ENCODE measurements around the gene ATP6V0B. TPM values are rescaled to one million over a fixed set of nuclear protein-coding genes. Genes with fewer than 3 reads are reported as not detected.

Gene ATP6V0B
- total RNA-seq, 4 donors from 2014 or later: 68.1 to 122 (median 98.2) TPM

DNA sequence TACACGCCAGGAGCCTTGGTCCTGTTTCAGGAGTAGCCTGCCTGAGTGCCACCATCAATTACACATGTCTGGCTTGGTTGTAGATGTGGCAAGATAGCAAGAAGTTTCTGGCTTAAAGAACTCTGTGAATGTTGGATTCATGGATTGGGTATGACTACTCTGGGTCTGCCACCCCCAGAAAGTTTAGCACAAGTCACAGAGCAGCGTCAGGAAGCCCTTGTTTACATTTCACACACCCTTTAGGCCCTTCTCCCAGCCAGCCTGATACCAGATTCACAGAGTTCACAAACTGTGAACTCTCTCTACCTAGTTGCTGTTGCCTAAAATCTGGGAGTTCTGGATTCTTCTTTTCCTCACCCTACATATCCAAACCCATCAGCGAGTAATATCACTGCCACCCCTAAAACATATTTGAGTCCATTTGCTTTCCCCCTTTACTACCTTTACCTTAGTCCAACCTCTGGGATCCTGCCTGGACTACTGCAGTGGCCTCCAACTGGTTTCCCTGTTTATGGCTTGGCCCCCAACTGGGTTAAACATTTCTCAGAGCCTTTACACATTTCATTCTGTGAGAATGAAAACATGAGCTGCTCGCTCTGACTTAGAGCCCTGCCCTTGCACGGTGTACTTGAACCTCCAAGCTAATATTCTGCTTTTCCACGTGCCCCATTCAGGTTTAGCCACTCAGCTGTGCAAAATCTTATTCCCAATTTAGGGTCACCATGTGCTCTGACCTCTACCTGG is 12.6 kb downstream of the ATP6V0B start:
- no peaks in the 10 kb centered on the region for H3K9me3 ChIP-seq
- peaks cover 0 to 27% (median 19%) of the 10 kb centered on the region in 4 donors for H3K36me3 ChIP-seq
- no peaks in the 10 kb centered on the region for H3K27me3 ChIP-seq
- TF ChIP-seq CTCF (IDR thresholded peaks at IDR 0.05): no peak
- no peak for TF ChIP-seq POLR2AphosphoS5 (IDR thresholded peaks at IDR 0.05)
- no peak for TF ChIP-seq EP300 (IDR thresholded peaks at IDR 0.05)
- no peak for TF ChIP-seq POLR2A (IDR thresholded peaks at IDR 0.05; ENCODE audit: low read depth)
- 75% methylated on average over 6 of the region's 6 CpGs for whole genome bisulfite sequencing
- H3K4me3 ChIP-seq: no peak overlapping the region
- intact Hi-C loops (cut with DNase I): no loop called here
- no peak overlapping the region for H3K27ac ChIP-seq (replicated peaks in 1 of 4)
- DNase-seq (ENCODE audit: extremely low spot score): no peak
- peaks cover 16 to 19% (median 18%) of the 10 kb centered on the region in 4 donors for H3K4me1 ChIP-seq

GRCh38 chr1:43990271-43991199 is 15.8 kb downstream of the ATP6V0B start:
- no peaks in the 10 kb centered on the region for H3K27me3 ChIP-seq
- peak overlapping the region; percentile 57 to 90 (median 64) for H3K4me3 ChIP-seq
- no peak for DNase-seq (ENCODE audit: extremely low spot score)
- peak overlapping the region; percentile 75 to 84 (median 80) for H3K27ac ChIP-seq (replicated peaks in 1 of 4)
- H3K9me3 ChIP-seq: no peaks in the 10 kb centered on the region
- peaks cover 0 to 12% (median 5%) of the 10 kb centered on the region in 4 donors for H3K36me3 ChIP-seq
- H3K4me1 ChIP-seq: peaks cover 16 to 22% (median 19%) of the 10 kb centered on the region in 4 donors
- TF ChIP-seq POLR2A (IDR thresholded peaks at IDR 0.05; ENCODE audit: low read depth) (no peak), EP300 (IDR thresholded peaks at IDR 0.05) (no peak)
- WGBS: 67% methylated on average over 12 of the region's 19 CpGs
- intact Hi-C loops (cut with DNase I): loop anchor here (5.0 kb wide), 1 partner anchor 42 kb away; the partner anchor contains the start of gene SLC6A9

DNA sequence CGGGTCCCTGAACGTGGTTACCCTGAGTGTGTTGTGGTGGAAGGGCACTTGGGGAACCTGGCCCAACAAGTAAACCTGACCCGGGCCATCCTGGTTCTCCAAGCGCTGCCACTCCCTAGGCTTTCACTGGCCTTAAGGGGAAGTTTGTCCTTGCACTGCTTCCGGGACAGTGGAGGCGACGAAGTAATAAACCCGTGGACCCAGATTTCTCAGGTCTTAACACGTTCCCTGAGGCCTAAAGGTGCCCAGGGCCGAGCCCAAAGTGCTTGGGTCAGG is 16.4 kb downstream of the ATP6V0B start:
- H3K4me3 ChIP-seq: peak overlapping the region; percentile 57 to 90 (median 64)
- peaks cover 16 to 22% (median 20%) of the 10 kb centered on the region in 4 donors for H3K4me1 ChIP-seq
- intact Hi-C loops (cut with DNase I): loop anchor here (5.0 kb wide), 1 partner anchor 41 kb away; the partner anchor contains the start of gene SLC6A9
- no peak for DNase-seq (ENCODE audit: extremely low spot score)
- H3K27me3 ChIP-seq: no peaks in the 10 kb centered on the region
- peak overlapping the region; percentile 75 to 84 (median 80) for H3K27ac ChIP-seq (replicated peaks in 1 of 4)
- WGBS: 0% methylated on average over 4 of the region's 10 CpGs
- TF ChIP-seq EP300 (IDR thresholded peaks at IDR 0.05) (no peak), POLR2A (IDR thresholded peaks at IDR 0.05; ENCODE audit: low read depth) (no peak), CTCF (IDR thresholded peaks at IDR 0.05) (no peak), POLR2AphosphoS5 (IDR thresholded peaks at IDR 0.05) (no peak)
- H3K9me3 ChIP-seq: no peaks in the 10 kb centered on the region
- peaks cover 0 to 6% (median 2%) of the 10 kb centered on the region in 4 donors for H3K36me3 ChIP-seq

DNA sequence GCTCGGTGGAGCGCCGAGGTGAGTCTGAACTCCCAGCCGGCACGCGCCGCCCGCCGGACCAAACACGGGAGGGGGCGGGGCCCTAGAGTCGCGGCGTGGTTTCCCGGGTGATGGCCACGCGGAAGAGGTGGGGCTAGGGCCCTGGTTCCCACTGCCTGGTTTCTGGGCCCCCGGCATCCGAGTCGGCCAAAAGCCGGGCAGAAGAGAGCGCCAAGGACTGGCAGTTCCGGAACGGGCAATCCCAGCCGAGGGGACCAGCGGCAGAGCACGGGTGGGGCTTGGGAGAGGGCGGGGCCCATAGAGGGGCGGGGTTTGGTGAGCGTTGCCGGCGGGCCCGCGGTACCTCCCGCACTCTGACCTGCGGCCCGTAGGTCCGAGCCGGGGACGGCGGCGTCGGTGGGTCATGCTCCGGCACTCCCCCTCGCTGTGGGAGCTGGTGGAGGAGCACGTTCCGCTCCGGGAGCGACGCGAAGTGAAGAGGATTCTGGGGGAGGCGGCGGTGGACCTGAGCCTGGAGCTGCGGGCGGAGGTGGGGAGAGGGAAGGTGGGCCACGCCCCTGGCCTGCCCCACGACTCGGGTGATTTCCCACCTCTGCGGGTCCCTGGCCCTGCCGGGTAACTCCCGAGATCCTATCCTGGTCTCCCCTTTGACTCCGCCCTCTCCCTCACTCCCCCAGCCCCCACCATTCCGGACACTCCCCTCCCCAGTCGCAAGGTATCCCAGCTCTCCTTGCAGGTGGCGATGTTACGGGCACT is 16.9 kb downstream of the ATP6V0B start, which contains the start of gene CCDC24:
TSS of gene CCDC24 (plus strand) at position 124 of the 756 bp plus-strand sequence. CDS start at position 404, 280 bp downstream.
- intact Hi-C loops (cut with DNase I): loop anchor here (5.0 kb wide), 1 partner anchor 41 kb away; the partner anchor contains the start of gene SLC6A9

More for the DNA sequence above, 16.9 kb downstream of the ATP6V0B start, which contains the start of gene CCDC24:
- peaks cover 16 to 25% (median 24%) of the 10 kb centered on the region in 4 donors for H3K4me1 ChIP-seq
- DNase-seq (ENCODE audit: extremely low spot score): peak; percentile 97
- H3K36me3 ChIP-seq: peaks cover 0 to 2% (median 0%) of the 10 kb centered on the region in 4 donors
- peak within 1 kb of the TSS; percentile 57 to 90 (median 64) for H3K4me3 ChIP-seq
- TF ChIP-seq EP300 (IDR thresholded peaks at IDR 0.05) (no peak), POLR2AphosphoS5 (IDR thresholded peaks at IDR 0.05) (peak; percentile 58 to 72), POLR2A (IDR thresholded peaks at IDR 0.05; ENCODE audit: low read depth) (no peak), CTCF (IDR thresholded peaks at IDR 0.05) (no peak)
- H3K9me3 ChIP-seq: no peaks in the 10 kb centered on the region
- H3K27me3 ChIP-seq: no peaks in the 10 kb centered on the region
- under 1% methylated on average over 11 of the region's 66 CpGs for WGBS
- peak within 1 kb of the TSS; percentile 75 to 84 (median 80) for H3K27ac ChIP-seq (replicated peaks in 1 of 4)

Measured in esophagus muscularis mucosa (tissue), 4 donors.